HCT116 (cell line): ENCODE results near the gene TNIK.

Source experiments
- CTCF ChIP-seq, 3 experiments: fragments of 200-600 bp in 1 of 3; sonication (generic) in 1 of 3; IDR thresholded peaks in 2 of 3; conservative IDR thresholded peaks in 1 of 3; 2 replicates each; pipeline ENCODE4 v1.5.1; 2012 to 2017; ENCODE audit warnings: low read depth in 2 of 3, low read length in 2 of 3, antibody characterized with exemption in 1 of 3, borderline replicate concordance in 1 of 3, control low read depth in 1 of 3, mild to moderate bottlenecking in 1 of 3, mixed read lengths in 1 of 3, mixed run types in 1 of 3, moderate library complexity in 1 of 3; ENCODE audit not compliant: insufficient read depth in 1 of 3
- POLR2A ChIP-seq: IDR thresholded peaks from 2 replicates; pipeline ENCODE4 v1.7.0; 2011; ENCODE audit warnings: borderline replicate concordance; ENCODE audit not compliant: insufficient read depth, insufficient read length; ENCODE audit errors: extremely low read depth
- POLR2AphosphoS5 ChIP-seq: IDR thresholded peaks from 2 replicates; pipeline ENCODE4 v1.6.1; 2011; ENCODE audit warnings: mild to moderate bottlenecking, low read depth, low read length, moderate library complexity
- SIN3A ChIP-seq: IDR thresholded peaks from 2 replicates; pipeline ENCODE4 v1.6.1; 2012; ENCODE audit warnings: low read depth

GRCh38 chr3:171357721-171358120 is 102.5 kb downstream of the TNIK start:
- TF ChIP-seq CTCF (IDR thresholded peaks at IDR 0.05 in 2 of 3, conservative IDR thresholded peaks at IDR 0.05 in 1 of 3; ENCODE audit: borderline replicate concordance in 1 of 3, insufficient read depth in 1 of 3, low read depth in 2 of 3, low read length in 2 of 3) = no peak
- TF ChIP-seq POLR2A = no peak
- TF ChIP-seq SIN3A = no peak
- TF ChIP-seq POLR2AphosphoS5 = no peak
